GM12801 (cell line): ENCODE data around the gene ACADSB.

Experiments used
- CTCF ChIP-seq: IDR thresholded peaks from one replicate; pipeline ENCODE4 v1.5.1; 2011; ENCODE audit warnings: control low read depth; ENCODE audit not compliant: insufficient read length; ENCODE audit errors: extremely low read depth

Gene ACADSB

GRCh38 chr10:123068087-123068853 is 59.5 kb downstream of the ACADSB start:
- TF ChIP-seq CTCF: no peak

- TF ChIP-seq CTCF: no peak
These were observed 60.6 kb downstream of the ACADSB start for GRCh38 chr10:123069246-123069986.

GRCh38 chr10:123073187-123073586 is 64.4 kb downstream of the ACADSB start:
- no peak for TF ChIP-seq CTCF

GRCh38 chr10:123074215-123074614 is 65.4 kb downstream of the ACADSB start:
- no peak for TF ChIP-seq CTCF

- TF ChIP-seq CTCF: no peak
These were observed 73.1 kb downstream of the ACADSB start for GRCh38 chr10:123081896-123082295.

- no peak for TF ChIP-seq CTCF
These were observed 75.0 kb downstream of the ACADSB start for GRCh38 chr10:123083811-123084210.

- no peak for TF ChIP-seq CTCF
These were observed 77.5 kb downstream of the ACADSB start for GRCh38 chr10:123086281-123086680.
